NCI-H1048 (cell line): Measurements from ENCODE around the gene YEATS4.

ENCODE experiments used
- DNase-seq: peaks from one replicate; lab custom pipeline; 2025; lab: John Stamatoyannopoulos, UW

The YEATS4 gene

DNA sequence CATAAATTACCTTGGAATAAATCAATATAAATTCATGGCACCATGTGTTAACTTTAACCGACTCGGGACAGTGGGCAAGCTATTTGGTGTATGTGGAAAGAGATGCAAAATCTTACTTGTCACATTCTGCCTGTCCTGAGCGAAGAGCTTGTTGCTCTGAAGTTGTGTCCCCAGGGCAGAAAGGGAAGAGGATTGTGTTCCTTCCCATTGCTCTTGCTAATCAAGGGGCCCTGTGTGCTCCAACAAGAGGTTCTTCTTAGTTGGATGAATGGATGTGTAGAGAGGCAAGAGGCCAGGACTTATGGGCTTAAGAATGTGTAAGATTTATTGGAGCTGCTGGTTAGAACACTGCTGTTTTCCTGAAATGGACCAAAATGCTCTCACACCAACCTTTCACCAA is 74.1 kb downstream of the YEATS4 start:
- DNase-seq, result no peak

GRCh38 chr12:69435644-69436043 is 76.1 kb downstream of the YEATS4 start:
- no peak for DNase-seq

DNA sequence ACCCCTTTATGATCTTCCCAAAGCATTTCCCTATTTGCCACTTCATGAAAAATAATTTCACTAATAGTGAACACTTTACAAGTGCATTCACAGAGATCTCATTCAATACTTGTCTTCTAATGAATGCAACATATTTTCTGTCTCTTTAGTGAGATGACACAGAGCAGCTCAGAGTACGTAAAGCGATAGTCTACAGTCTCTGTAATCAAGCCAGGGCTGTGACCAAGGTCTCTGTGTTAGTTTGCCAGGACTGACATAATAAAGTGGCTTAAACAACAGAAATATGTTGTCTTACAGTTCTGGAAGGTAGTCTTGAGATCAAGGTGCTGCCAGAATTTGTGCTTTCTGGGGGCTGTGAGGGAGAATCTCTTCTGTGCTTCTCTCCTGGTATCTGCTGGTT is 77.5 kb downstream of the YEATS4 start:
- no peak for DNase-seq

DNA sequence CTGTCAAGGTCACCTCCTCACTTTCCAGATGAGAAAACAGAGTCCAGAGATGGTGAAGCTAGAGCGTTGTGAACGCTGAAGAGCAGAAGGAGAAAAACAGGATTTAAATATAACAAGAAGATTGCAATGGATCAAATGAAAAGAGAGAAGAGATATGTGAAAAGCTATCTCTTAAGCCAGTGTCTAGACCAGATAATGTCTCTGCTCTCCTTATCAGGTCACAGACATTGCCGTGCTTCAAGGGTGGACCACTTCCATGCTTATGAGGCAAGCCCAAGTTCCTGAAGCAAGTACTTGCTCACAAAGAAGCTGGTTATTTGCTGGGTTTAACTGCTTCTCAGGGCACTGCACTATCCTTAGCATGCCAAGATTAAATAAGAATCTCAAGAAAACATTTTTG is 79.0 kb downstream of the YEATS4 start:
- DNase-seq, result no peak

DNA sequence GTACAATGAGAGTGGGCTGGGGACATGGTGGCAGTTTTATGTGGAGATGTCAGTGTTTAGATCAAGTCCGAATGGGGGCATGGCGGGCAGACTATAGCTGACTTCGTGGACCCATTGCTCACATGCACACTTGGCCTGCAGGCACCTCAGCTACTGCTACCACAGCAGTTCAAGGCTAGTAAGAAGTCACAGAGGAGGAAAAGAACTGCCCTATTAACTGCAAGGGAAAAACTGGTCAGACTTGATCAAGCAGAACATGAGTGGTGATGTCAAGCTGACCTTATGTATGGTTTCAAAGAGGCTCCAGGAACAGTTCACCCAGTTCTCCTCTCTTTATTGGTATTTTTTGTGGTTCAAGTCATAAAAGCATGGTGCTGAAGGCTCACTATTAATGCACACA is 80.5 kb downstream of the YEATS4 start:
- no peak for DNase-seq
